IPS-18a (cell line): ENCODE results near the gene GPC3.

Source experiments
- H3K27ac ChIP-seq: one replicate; pipeline ENCODE4 v1.5.1; 2013; ENCODE audit warnings: low read length
- H3K27me3 ChIP-seq: one replicate; pipeline ENCODE4 v1.6.1; 2013; ENCODE audit warnings: mild to moderate bottlenecking, low read length; ENCODE audit not compliant: control insufficient read depth, insufficient read depth
- H3K36me3 ChIP-seq: one replicate; pipeline ENCODE4 v1.6.1; 2013; ENCODE audit warnings: low read depth, low read length; ENCODE audit not compliant: control insufficient read depth
- H3K4me1 ChIP-seq: one replicate; pipeline ENCODE4 v1.6.1; 2013; ENCODE audit warnings: low read depth, low read length; ENCODE audit not compliant: control insufficient read depth
- H3K4me3 ChIP-seq: one replicate; pipeline ENCODE4 v1.5.1; 2013; ENCODE audit warnings: low read length
- H3K9ac ChIP-seq: one replicate; pipeline ENCODE4 v1.6.1; 2013; ENCODE audit warnings: mild to moderate bottlenecking, low read length, moderate library complexity
- H3K9me3 ChIP-seq: one replicate; pipeline ENCODE4 v1.6.1; 2013; ENCODE audit warnings: low read depth, low read length; ENCODE audit not compliant: control insufficient read depth

The GPC3 gene

DNA sequence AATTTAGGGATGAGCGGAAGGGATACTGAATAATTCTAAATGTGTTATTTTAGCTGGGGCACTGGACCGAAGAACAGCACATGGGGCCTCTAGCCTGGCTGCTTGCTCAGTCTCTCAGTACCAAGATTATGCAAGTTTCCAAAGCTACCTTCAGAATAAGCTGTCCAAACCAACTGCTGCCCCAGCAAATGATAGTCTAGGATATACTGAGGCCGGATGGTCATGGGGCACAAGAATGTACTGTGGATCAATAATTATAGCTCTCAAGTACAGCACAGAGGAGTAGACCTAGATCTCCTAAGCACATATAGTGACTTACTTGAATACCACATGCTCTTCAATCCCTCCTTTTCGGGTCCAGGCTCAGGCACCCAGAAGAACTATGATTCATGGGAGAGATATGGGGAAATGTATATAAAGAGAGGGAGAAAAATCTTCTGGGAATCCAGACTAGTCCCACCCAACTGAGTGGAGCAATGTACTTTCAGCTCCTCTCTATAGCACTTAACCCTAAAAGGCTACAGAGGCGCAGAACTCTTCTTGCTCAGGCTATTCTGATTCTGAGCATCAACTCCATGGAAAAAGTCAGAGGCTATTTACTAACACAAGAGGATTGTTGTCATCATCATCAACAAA, 409.8 kb downstream of the GPC3 start:
- no peaks in the 10 kb centered on the region for H3K27me3 ChIP-seq
- H3K9me3 ChIP-seq = peaks cover 10% of the 10 kb centered on the region
- no peaks in the 10 kb centered on the region for H3K4me1 ChIP-seq
- H3K36me3 ChIP-seq = no peaks in the 10 kb centered on the region
- H3K27ac ChIP-seq = no peak overlapping the region
- H3K9ac ChIP-seq = no peak overlapping the region
- no peak overlapping the region for H3K4me3 ChIP-seq

DNA sequence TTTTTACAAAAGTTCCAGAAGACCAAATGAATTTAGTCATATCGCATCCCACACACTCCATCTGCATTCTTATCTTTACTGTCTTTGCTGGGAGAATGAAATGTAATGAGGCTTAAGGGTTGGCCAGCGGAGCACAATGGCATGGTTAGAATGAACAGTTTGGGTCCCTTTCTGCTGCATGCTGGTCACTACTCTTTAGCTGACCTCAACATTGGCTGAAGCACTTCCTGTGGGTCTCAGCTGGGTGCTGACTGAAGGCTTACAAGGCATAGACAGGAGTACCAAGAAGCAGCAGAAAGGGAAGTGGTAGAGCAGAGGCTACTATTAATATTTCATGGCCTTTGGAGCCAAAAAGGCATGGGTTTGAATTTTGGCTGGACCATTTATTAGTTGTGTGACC, 410.7 kb downstream of the GPC3 start:
- no peaks in the 10 kb centered on the region for H3K27me3 ChIP-seq
- H3K4me1 ChIP-seq = no peaks in the 10 kb centered on the region
- no peaks in the 10 kb centered on the region for H3K36me3 ChIP-seq
- H3K9me3 ChIP-seq = peaks cover 10% of the 10 kb centered on the region
- H3K9ac ChIP-seq = no peak overlapping the region
- no peak overlapping the region for H3K4me3 ChIP-seq
- no peak overlapping the region for H3K27ac ChIP-seq

DNA sequence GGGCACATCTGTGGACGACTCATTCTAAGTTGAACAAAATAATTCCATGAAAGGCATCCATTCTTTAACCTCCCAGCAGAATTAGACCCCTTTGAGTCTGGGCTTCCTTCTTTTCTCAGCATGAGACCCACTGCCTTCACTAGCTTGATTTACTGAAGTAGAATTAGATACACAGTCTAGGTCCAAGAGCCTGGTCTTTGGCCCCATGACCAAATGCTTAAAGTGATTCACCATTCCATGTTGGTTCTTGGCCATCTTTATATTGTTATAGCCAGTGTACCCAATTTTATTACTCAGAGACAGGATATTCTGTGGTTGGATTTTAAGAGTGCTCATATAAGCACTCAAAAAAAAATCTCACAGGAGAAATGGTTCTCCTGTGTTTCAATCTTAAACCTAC, 414.8 kb downstream of the GPC3 start:
- Histone ChIP-seq H3K4me3 (no peak overlapping the region), H3K9me3 (peaks cover 8% of the 10 kb centered on the region), H3K36me3 (no peaks in the 10 kb centered on the region), H3K4me1 (no peaks in the 10 kb centered on the region), H3K27me3 (no peaks in the 10 kb centered on the region), H3K9ac (no peak overlapping the region), H3K27ac (no peak overlapping the region)

DNA sequence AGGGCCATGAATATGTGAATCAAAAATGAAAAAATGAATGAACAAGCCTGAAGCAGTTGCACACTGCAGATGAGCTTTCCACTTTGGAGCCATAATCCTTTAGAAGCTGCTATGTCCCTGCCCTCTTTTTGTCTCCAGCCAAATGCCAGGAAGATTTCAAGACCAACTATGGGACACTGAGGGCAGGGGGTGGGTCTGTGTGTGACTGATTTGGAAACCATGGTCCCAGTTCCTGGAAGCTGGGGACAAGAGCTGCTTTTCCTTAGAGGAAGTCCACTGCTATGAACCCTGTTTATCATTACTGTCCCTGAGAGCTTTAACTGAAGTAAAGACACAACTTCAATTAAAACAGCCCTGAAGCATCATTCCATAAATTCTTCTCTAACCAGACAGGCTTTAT, 416.2 kb downstream of the GPC3 start:
- H3K27ac ChIP-seq = no peak overlapping the region
- peaks cover 9% of the 10 kb centered on the region for H3K9me3 ChIP-seq
- H3K27me3 ChIP-seq = no peaks in the 10 kb centered on the region

DNA sequence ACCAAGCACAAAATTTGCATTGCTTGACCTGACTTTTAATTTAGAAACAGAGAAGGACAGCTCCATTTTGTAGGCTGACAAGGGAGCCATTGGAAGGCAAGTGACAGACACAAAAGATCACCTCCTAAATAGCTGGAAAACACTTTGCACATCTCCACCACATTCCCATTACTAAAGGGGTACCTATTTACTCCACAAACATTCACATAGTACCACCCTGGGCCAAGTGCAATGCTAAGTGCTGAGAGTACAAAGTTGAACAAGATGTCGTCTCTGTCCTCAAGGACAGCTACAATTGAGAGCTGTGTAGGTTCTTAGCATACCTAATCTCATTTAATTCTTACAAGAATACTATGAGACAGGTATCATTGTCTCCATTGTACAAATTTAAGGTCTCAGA, 417.3 kb downstream of the GPC3 start:
- Histone ChIP-seq H3K9ac (no peak overlapping the region), H3K27me3 (no peaks in the 10 kb centered on the region)

More for the DNA sequence above, 416.2 kb downstream of the GPC3 start:
- Histone ChIP-seq H3K4me3 (no peak overlapping the region), H3K36me3 (no peaks in the 10 kb centered on the region), H3K4me1 (no peaks in the 10 kb centered on the region), H3K9ac (no peak overlapping the region)

DNA sequence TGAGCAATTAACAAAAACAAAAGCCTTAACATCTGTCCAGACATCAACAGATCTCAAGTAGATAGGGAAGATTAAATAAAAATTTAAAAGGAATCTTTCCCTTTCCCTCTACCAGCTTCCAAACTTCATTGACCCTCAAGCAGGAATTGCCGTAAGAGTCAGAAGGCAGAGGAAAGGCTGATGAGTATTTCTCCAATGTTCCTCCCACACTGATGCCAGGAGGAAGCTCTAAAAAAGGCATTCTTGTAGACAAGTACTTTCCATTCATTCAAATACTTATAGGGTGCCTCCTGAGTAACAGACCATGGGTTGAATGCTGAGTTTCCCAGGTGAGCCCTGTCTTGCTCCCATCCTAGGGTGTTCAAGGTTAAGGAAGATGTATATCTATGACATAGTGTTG, 418.5 kb downstream of the GPC3 start:
- Histone ChIP-seq H3K4me3 (no peak overlapping the region), H3K4me1 (no peaks in the 10 kb centered on the region), H3K9ac (no peak overlapping the region), H3K27me3 (no peaks in the 10 kb centered on the region), H3K36me3 (no peaks in the 10 kb centered on the region), H3K27ac (no peak overlapping the region), H3K9me3 (peaks cover 5% of the 10 kb centered on the region)

More for the DNA sequence above, 417.3 kb downstream of the GPC3 start:
- no peak overlapping the region for H3K27ac ChIP-seq
- no peaks in the 10 kb centered on the region for H3K36me3 ChIP-seq
- H3K9me3 ChIP-seq = peaks cover 10% of the 10 kb centered on the region
- H3K4me3 ChIP-seq = no peak overlapping the region
- H3K4me1 ChIP-seq = no peaks in the 10 kb centered on the region

DNA sequence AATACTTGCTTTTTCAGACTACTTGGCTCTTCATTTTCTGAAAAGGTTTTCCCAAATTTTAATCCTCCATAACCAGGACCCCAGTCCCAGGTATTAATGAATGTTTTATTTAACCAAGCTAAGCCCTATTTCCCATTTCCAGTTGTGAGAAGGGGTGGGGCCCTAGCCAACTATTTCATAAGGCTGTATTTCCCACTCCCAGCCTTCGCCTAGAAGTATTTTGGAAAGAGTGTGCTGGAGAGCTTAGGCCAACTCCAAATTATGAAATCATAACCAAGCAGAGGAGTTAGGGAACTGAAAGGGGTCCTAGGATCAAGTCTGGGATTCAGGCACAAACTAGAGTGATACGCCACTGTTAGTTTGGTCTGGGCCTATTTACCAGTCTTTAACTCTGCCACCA, 421.7 kb downstream of the GPC3 start:
- Histone ChIP-seq H3K4me3 (no peak overlapping the region), H3K27me3 (no peaks in the 10 kb centered on the region), H3K4me1 (no peaks in the 10 kb centered on the region), H3K36me3 (no peaks in the 10 kb centered on the region), H3K27ac (no peak overlapping the region), H3K9ac (no peak overlapping the region), H3K9me3 (peaks cover 9% of the 10 kb centered on the region)

DNA sequence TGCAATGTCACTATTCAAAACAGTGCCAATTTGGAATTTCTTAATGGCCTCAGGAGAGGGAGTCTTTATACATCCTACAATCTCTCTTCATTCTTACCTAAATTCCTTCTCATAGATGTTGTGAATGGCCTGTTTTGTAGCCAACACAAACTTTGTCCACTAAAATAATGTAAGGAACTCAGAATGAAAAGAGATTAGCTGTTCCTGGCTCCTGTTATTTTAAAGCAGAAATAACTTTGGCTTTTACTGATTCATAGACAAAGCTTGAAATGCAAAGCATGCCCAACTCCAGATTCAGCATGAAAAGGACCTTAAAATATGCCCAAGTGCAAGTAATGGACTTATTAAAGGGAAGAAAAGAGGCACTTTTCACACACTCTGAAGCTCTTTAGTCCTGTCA, 424.1 kb downstream of the GPC3 start:
- peaks cover 5% of the 10 kb centered on the region for H3K4me1 ChIP-seq
- no peak overlapping the region for H3K27ac ChIP-seq
- H3K36me3 ChIP-seq = no peaks in the 10 kb centered on the region

DNA sequence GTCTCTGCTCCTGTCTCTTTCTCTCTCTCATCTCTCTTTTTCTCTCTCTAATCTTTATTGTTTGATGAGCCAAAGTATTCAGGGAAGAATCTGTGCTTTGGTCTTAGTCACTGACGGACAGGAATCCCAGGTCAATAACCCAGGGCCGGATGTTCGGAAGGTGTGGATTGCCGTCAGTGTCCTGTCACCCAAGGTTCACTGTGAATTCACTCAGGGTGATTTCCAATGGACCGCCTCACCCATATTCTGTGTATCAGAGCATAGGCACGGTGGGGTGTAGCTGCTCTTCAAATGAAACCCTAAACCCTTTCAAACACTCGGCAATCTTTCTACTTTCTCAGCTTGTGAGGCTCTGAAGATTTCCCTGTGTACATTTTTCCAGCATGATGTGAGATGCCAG, 425.5 kb downstream of the GPC3 start:
- peaks cover 6% of the 10 kb centered on the region for H3K4me1 ChIP-seq
- H3K4me3 ChIP-seq = no peak overlapping the region
- no peaks in the 10 kb centered on the region for H3K36me3 ChIP-seq
- no peaks in the 10 kb centered on the region for H3K27me3 ChIP-seq
- no peak overlapping the region for H3K27ac ChIP-seq
- H3K9ac ChIP-seq = no peak overlapping the region
- H3K9me3 ChIP-seq = peaks cover 15% of the 10 kb centered on the region

More for the DNA sequence above, 424.1 kb downstream of the GPC3 start:
- H3K9me3 ChIP-seq = peaks cover 13% of the 10 kb centered on the region
- no peak overlapping the region for H3K9ac ChIP-seq
- no peak overlapping the region for H3K4me3 ChIP-seq
- H3K27me3 ChIP-seq = no peaks in the 10 kb centered on the region

DNA sequence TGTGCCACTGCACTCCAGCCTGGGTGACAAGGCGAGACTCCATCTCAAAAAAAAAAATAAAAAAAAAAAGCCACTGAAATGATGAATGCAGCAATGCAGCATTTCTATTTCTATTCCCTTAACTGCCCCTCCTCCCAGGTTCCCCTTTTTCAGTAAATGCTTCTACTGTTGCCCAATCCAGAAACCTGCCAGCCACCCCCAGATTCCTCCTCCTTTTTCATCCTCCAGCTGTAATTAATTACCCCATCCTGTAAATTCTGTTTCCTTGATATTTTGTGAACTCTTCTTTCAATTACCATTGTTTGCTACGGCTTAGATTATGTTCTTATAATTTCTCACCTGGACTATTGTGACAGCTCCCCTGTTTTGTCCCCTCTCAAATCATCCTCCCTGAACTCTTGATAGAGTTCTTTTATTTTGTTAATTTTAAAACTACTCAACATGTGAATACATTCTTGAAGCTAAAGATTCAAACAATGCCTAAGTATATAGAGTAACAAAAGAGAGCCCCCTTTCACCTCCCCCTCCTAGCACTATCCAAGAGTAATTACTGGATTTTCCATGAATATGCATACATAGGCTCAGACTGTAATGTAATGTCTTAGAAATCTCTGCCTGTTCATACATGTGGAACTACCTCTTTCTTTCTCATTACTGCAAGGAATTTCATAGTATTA, 429.5 kb downstream of the GPC3 start:
- peak overlapping the region; percentile 80 for H3K27ac ChIP-seq
- H3K9me3 ChIP-seq = peaks cover 10% of the 10 kb centered on the region
- no peak overlapping the region for H3K4me3 ChIP-seq
- H3K9ac ChIP-seq = no peak overlapping the region
- no peaks in the 10 kb centered on the region for H3K27me3 ChIP-seq
- H3K4me1 ChIP-seq = peaks cover 6% of the 10 kb centered on the region
- no peaks in the 10 kb centered on the region for H3K36me3 ChIP-seq

DNA sequence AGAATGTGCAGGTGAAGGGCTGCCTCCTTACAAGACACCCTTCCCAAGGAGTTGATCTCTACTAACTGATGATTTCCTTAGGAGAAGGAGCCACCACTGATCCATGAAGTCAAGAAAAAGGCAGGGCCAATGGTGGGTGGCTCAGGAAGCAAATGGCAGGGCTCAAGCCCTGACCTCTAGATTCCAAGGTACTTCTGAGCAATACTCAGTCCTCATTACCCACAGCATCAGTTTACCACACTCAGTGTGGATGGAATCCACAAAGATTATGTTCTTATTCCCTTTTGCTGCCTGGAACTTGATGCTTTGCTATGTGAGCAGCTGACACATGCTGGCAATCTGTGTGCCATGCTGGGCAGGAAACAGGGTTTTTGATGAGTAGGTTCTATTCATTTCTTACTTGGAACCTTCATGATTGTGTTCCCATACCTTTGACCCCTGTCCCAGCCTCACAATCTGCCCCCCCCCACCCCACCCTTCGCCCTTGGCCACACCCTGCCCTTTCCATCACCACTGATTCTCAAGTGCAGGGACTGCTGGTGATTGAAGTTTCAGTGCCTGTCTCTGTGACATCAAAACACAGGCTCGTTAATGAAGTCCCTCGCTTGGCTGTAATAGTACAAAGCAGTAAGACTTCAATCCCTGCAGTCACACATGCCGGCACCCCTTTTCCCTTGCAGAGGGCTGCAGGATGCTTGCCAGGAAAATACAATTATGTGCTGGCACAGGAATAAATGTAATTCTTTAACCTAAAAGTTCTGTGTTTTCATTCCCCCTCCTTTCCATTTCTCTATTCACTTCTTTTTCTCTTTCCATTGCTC, 434.5 kb downstream of the GPC3 start:
- no peak overlapping the region for H3K4me3 ChIP-seq
- no peaks in the 10 kb centered on the region for H3K27me3 ChIP-seq

More for the DNA sequence above, 434.5 kb downstream of the GPC3 start:
- Histone ChIP-seq H3K4me1 (no peaks in the 10 kb centered on the region), H3K9me3 (peaks cover 7% of the 10 kb centered on the region), H3K27ac (no peak overlapping the region), H3K36me3 (no peaks in the 10 kb centered on the region), H3K9ac (no peak overlapping the region)
